Stimulated activated naive CD8-positive, alpha-beta T cell treated with anti-CD3 and anti-CD28 coated beads, Interleukin-15, amount 100 ng/mL, for 72 hours (primary cell): ENCODE results near the gene EXD3.

Experiments
- ATAC-seq: fragments of 150-1000 bp; cut with Tn5 transposase; 2 replicates; pipeline ENCODE4 v1.10.0; 2021; ENCODE audit warnings: mild to moderate bottlenecking, moderate library complexity
- DNase-seq, 2 donors: peaks; one replicate each; pipeline ENCODE4 v3.0.0; 2021 to 2022
- H3K27ac Mint-ChIP-seq, 2 donors: one replicate each; pipeline ENCODE4 v1.8.0; 2022; ENCODE audit warnings: mild to moderate bottlenecking in 2 of 2, mixed read lengths in 2 of 2, moderate library complexity in 2 of 2
- H3K27me3 Mint-ChIP-seq: one replicate; pipeline ENCODE4 v1.8.0; 2022; ENCODE audit warnings: mixed read lengths
- H3K4me1 Mint-ChIP-seq: one replicate; pipeline ENCODE4 v1.8.0; 2022; ENCODE audit warnings: mild to moderate bottlenecking, mixed read lengths
- H3K4me3 Mint-ChIP-seq, 2 donors: one replicate each; pipeline ENCODE4 v1.8.0; 2022; ENCODE audit warnings: mild to moderate bottlenecking in 2 of 2, mixed read lengths in 2 of 2, moderate library complexity in 1 of 2
- H3K9me3 Mint-ChIP-seq, 2 donors: one replicate each; pipeline ENCODE4 v1.8.0; 2022; ENCODE audit warnings: mixed read lengths in 2 of 2

The EXD3 gene

GRCh38 chr9:137309368-137310188 lies 113.4 kb downstream of the EXD3 start:
- ATAC-seq (no peak), DNase-seq (no peak)
- Mint-ChIP-seq H3K4me1 (peaks cover 32% of the 10 kb centered on the region), H3K27ac (no peak overlapping the region), H3K27me3 (peaks cover 9% of the 10 kb centered on the region), H3K9me3 (no peaks in the 10 kb centered on the region), H3K4me3 (no peak overlapping the region)

GRCh38 chr9:137308057-137308619 lies 114.8 kb downstream of the EXD3 start:
- Mint-ChIP-seq H3K4me1 (peaks cover 43% of the 10 kb centered on the region), H3K4me3 (no peak overlapping the region), H3K9me3 (no peaks in the 10 kb centered on the region), H3K27ac (no peak overlapping the region), H3K27me3 (peaks cover 9% of the 10 kb centered on the region)
- ATAC-seq, result no peak
- no peak for DNase-seq

GRCh38 chr9:137307255-137308056 lies 115.5 kb downstream of the EXD3 start:
- peaks cover 44% of the 10 kb centered on the region for H3K4me1 Mint-ChIP-seq
- H3K27me3 Mint-ChIP-seq, result peaks cover 9% of the 10 kb centered on the region
- H3K9me3 Mint-ChIP-seq, result no peaks in the 10 kb centered on the region
- ATAC-seq (no peak), DNase-seq (no peak)
- peak overlapping the region in 1 of 2 donors; percentile 51 for H3K4me3 Mint-ChIP-seq
- no peak overlapping the region for H3K27ac Mint-ChIP-seq

GRCh38 chr9:137306850-137307254 lies 116.1 kb downstream of the EXD3 start:
- ATAC-seq, result no peak

GRCh38 chr9:137306066-137306849 lies 116.7 kb downstream of the EXD3 start:
- H3K27me3 Mint-ChIP-seq, result peaks cover 9% of the 10 kb centered on the region
- H3K27ac Mint-ChIP-seq, result peak overlapping the region in 1 of 2 donors; percentile 27
- ATAC-seq (no peak), DNase-seq (peak; percentile 14 to 31)
- H3K4me3 Mint-ChIP-seq, result peak overlapping the region in 1 of 2 donors; percentile 64
- peaks cover 44% of the 10 kb centered on the region for H3K4me1 Mint-ChIP-seq
- H3K9me3 Mint-ChIP-seq, result no peaks in the 10 kb centered on the region

More at GRCh38 chr9:137306850-137307254, 116.1 kb downstream of the EXD3 start:
- Mint-ChIP-seq H3K27ac (peak overlapping the region in 1 of 2 donors; percentile 27), H3K4me1 (peaks cover 44% of the 10 kb centered on the region), H3K9me3 (no peaks in the 10 kb centered on the region), H3K4me3 (peak overlapping the region in 1 of 2 donors; percentile 64), H3K27me3 (peaks cover 9% of the 10 kb centered on the region)
- DNase-seq, result no peak

- H3K4me3 Mint-ChIP-seq, result peak overlapping the region in 1 of 2 donors; percentile 63
- peak in 1 of 2 donors; percentile 14 for DNase-seq
- H3K27ac Mint-ChIP-seq, result no peak overlapping the region
- H3K27me3 Mint-ChIP-seq, result peaks cover 13% of the 10 kb centered on the region
- peaks cover 48% of the 10 kb centered on the region for H3K4me1 Mint-ChIP-seq
- ATAC-seq, result no peak
- no peaks in the 10 kb centered on the region for H3K9me3 Mint-ChIP-seq
Observed at GRCh38 chr9:137305798-137306065, 117.2 kb downstream of the EXD3 start.

- H3K4me3 Mint-ChIP-seq, result peak overlapping the region; percentile 28 to 63
Observed at GRCh38 chr9:137305060-137305797, 117.7 kb downstream of the EXD3 start.

GRCh38 chr9:137304383-137305059 lies 118.4 kb downstream of the EXD3 start:
- Mint-ChIP-seq H3K4me3 (no peak overlapping the region), H3K27me3 (peaks cover 25% of the 10 kb centered on the region), H3K9me3 (no peaks in the 10 kb centered on the region), H3K4me1 (peaks cover 56% of the 10 kb centered on the region), H3K27ac (no peak overlapping the region)
- ATAC-seq, result no peak
- peak in 1 of 2 donors; percentile 18 for DNase-seq

More at GRCh38 chr9:137305060-137305797, 117.7 kb downstream of the EXD3 start:
- ATAC-seq (peak; percentile 59), DNase-seq (peak; percentile 58 to 70)
- H3K27me3 Mint-ChIP-seq, result peaks cover 18% of the 10 kb centered on the region
- H3K27ac Mint-ChIP-seq, result no peak overlapping the region
- no peaks in the 10 kb centered on the region for H3K9me3 Mint-ChIP-seq
- H3K4me1 Mint-ChIP-seq, result peaks cover 51% of the 10 kb centered on the region

GRCh38 chr9:137303893-137304382 lies 119.0 kb downstream of the EXD3 start:
- H3K9me3 Mint-ChIP-seq, result no peaks in the 10 kb centered on the region
- peaks cover 59% of the 10 kb centered on the region for H3K4me1 Mint-ChIP-seq
- ATAC-seq (no peak), DNase-seq (no peak)
- peak overlapping the region in 1 of 2 donors; percentile 59 for H3K27ac Mint-ChIP-seq
- peaks cover 30% of the 10 kb centered on the region for H3K27me3 Mint-ChIP-seq
- peak overlapping the region in 1 of 2 donors; percentile 24 for H3K4me3 Mint-ChIP-seq

GRCh38 chr9:137303151-137303892 lies 119.6 kb downstream of the EXD3 start:
- Mint-ChIP-seq H3K9me3 (no peaks in the 10 kb centered on the region), H3K27ac (no peak overlapping the region)
- DNase-seq, result peak in 1 of 2 donors; percentile 16

GRCh38 chr9:137302449-137303150 lies 120.4 kb downstream of the EXD3 start:
- ATAC-seq (peak; percentile 57), DNase-seq (no peak)
- H3K9me3 Mint-ChIP-seq, result no peaks in the 10 kb centered on the region
- peaks cover 59% of the 10 kb centered on the region for H3K4me1 Mint-ChIP-seq
- H3K4me3 Mint-ChIP-seq, result peak overlapping the region; percentile 35 to 56
- no peak overlapping the region for H3K27ac Mint-ChIP-seq
- peaks cover 43% of the 10 kb centered on the region for H3K27me3 Mint-ChIP-seq

More at GRCh38 chr9:137303151-137303892, 119.6 kb downstream of the EXD3 start:
- peaks cover 61% of the 10 kb centered on the region for H3K4me1 Mint-ChIP-seq
- H3K4me3 Mint-ChIP-seq, result peak overlapping the region; percentile 15 to 24
- peaks cover 36% of the 10 kb centered on the region for H3K27me3 Mint-ChIP-seq
- no peak for ATAC-seq

GRCh38 chr9:137302118-137302448 lies 120.9 kb downstream of the EXD3 start, which contains the start of gene NRARP:
Gene NRARP, minus strand, starts transcription at chr9:137302271. Its CDS starts 343 bp downstream, at chr9:137301928.
- H3K4me3 Mint-ChIP-seq, result peak within 1 kb of the TSS; percentile 85 to 90
- H3K27me3 Mint-ChIP-seq, result peaks cover 43% of the 10 kb centered on the region
- peak; percentile 81 for ATAC-seq
- peaks cover 54% of the 10 kb centered on the region for H3K4me1 Mint-ChIP-seq
- no peaks in the 10 kb centered on the region for H3K9me3 Mint-ChIP-seq
- H3K27ac Mint-ChIP-seq, result no peak within 1 kb of the TSS
- DNase-seq, result peak; percentile 90 to 94
